ES-I3 (cell line): ENCODE data around the gene AGTRAP.

Source experiments
- H3K36me3 ChIP-seq: 2 replicates; pipeline ENCODE4 v1.6.1; 2013; ENCODE audit warnings: mild to moderate bottlenecking, low read length, control low read depth, moderate library complexity; ENCODE audit not compliant: insufficient read depth
- H3K4me1 ChIP-seq: 2 replicates; pipeline ENCODE4 v1.6.1; 2013; ENCODE audit warnings: mild to moderate bottlenecking, control low read depth, low read length; ENCODE audit not compliant: insufficient read depth
- H3K9ac ChIP-seq: 2 replicates; pipeline ENCODE4 v1.6.1; 2013; ENCODE audit warnings: low read depth, mild to moderate bottlenecking, low read length, moderate library complexity
- H3K9me3 ChIP-seq: 2 replicates; pipeline ENCODE4 v1.6.1; 2013; ENCODE audit warnings: mild to moderate bottlenecking, low read length, moderate library complexity; ENCODE audit not compliant: control insufficient read depth, insufficient read depth

The AGTRAP gene, protein sequence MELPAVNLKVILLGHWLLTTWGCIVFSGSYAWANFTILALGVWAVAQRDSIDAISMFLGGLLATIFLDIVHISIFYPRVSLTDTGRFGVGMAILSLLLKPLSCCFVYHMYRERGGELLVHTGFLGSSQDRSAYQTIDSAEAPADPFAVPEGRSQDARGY

GRCh38 chr1:11735854-11736745, at the start of gene AGTRAP:
AGTRAP (plus strand) TSS chr1:11736136; CDS start chr1:11736209, 73 bp downstream.
- Histone ChIP-seq H3K9ac (peak within 1 kb of the TSS; percentile 96), H3K9me3 (no peaks in the 10 kb centered on the region), H3K4me1 (peaks cover 22% of the 10 kb centered on the region), H3K36me3 (no peaks in the 10 kb centered on the region)

GRCh38 chr1:11688506-11688905, 47.4 kb upstream of the AGTRAP start:
- no peaks in the 10 kb centered on the region for H3K9me3 ChIP-seq
- no peak overlapping the region for H3K9ac ChIP-seq
- no peaks in the 10 kb centered on the region for H3K36me3 ChIP-seq
- H3K4me1 ChIP-seq = peaks cover 32% of the 10 kb centered on the region

DNA sequence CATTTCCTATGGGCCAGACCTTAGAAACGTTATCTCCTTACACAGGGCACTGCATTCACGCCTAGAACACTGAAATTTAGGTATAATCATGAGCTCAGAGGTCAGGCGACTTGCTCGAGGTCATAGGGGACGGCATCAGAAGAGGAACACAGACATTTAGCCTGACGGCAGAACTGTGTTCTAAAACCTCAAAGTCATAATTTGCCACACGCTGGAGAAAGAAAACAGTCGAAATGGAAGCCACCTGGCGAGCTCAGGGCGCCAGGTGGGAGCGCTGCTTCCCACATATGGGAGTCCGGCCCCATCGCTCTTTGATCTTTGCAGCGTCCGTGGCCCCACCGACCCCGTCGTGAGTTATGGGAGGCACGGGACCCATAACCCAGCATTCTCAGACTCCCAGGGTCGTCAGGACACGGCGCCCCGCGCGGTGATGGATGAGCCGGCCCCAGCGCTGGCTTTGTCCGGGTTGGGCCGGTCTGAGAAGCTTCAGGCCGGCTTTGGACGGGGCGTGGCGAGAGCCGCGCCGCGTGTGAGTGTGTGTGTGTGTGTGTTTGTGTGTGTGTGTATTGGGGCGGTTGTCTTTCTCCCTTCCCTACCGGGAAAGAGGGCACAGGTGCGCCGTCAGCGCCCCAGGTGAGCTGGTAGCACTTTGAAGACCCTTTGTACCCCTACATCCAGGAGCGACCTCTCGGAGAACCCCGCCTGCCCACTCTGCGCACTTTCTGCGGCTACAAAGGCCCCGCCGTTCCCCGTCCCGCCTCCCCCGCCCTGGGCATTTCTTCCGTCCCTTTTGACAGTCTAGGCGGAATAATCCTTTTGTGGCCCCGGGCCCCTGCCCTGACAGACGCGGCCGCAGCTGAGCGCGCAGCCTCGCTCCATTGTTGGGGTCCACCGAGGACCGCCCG, 45.3 kb upstream of the AGTRAP start:
- peak overlapping the region; percentile 63 for H3K9ac ChIP-seq
- H3K4me1 ChIP-seq = peaks cover 23% of the 10 kb centered on the region
- H3K9me3 ChIP-seq = no peaks in the 10 kb centered on the region
- no peaks in the 10 kb centered on the region for H3K36me3 ChIP-seq

DNA sequence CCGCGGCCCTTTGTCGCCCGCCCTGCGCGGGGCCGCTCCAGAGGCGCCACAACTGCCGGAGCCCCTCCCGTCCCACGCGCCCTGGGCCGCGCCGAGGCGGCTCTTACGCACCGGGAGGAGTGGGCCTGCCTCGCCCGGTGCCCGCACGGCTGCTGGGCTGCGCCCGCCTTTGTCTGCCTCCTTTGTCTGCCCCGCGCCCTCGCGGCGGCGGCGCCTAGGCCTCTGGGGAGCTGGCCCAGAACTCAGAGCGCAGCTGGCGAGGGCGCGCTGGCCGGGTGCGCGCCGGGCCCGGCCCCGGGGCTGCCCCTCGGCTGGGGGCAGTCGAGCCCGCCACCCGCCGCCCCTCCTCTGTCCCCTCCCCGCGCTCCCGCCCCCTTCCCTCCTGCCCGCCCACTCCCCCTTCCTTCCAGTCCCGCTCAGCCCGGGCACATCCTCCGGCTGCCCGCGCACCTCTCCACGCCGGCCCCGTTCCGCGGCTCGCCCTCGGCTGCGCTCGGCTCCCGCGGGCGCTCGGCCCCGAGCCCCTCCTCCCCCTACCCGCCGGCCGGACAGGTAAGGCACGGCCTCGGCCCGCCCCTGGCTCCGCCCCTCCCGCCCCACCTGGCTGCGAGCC, 44.5 kb upstream of the AGTRAP start, which contains the start of gene DRAXIN:
DRAXIN (plus strand) TSS at position 409 of the 613 bp plus-strand sequence. CDS start 14,549 bp downstream, outside the sequence.
- Histone ChIP-seq H3K9ac (peak within 1 kb of the TSS; percentile 87), H3K4me1 (peaks cover 19% of the 10 kb centered on the region)

DNA sequence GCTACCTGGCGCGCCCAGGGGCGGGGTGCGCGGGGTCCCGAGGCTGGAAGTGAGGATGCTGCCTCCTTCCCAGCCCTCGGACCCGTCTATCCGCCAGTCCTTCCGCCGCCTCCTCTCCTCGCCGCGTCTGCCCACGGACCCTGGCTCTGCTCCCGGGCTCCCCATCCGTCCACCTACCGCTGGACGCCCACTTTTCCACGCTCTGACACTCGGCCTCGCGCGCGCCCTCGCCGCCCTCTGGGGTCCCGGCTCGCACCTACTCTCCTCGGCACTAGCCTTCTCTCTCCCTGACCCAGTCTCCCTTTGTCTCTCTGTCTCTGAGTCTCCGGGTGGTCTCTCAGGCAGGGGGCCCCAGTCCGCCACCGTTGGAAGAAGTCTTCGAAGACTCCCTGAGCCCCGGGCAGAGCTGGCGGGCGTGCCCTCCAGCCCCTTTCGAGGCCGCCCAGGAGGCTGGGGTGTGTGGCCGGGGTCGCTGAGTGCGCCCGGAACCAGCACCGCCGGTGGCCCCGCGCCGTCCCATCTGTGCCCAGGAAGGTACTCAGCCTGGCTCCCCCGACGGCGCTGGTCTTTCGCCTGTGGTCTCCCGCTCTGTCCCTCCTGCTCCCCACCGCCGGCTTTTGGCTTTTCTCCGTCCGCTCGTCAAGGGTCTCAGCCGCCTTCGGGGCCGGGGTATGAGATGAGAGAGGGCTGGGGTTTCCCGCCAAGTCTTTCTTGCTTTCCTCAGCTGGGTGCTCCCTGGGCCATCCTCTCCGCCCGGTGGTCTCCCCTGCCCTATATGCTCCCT, 43.8 kb upstream of the AGTRAP start:
- Histone ChIP-seq H3K9ac (peak overlapping the region; percentile 87), H3K9me3 (no peaks in the 10 kb centered on the region), H3K4me1 (peaks cover 19% of the 10 kb centered on the region), H3K36me3 (no peaks in the 10 kb centered on the region)

More for the DNA sequence above, 44.5 kb upstream of the AGTRAP start, which contains the start of gene DRAXIN:
- H3K9me3 ChIP-seq = no peaks in the 10 kb centered on the region
- H3K36me3 ChIP-seq = no peaks in the 10 kb centered on the region

DNA sequence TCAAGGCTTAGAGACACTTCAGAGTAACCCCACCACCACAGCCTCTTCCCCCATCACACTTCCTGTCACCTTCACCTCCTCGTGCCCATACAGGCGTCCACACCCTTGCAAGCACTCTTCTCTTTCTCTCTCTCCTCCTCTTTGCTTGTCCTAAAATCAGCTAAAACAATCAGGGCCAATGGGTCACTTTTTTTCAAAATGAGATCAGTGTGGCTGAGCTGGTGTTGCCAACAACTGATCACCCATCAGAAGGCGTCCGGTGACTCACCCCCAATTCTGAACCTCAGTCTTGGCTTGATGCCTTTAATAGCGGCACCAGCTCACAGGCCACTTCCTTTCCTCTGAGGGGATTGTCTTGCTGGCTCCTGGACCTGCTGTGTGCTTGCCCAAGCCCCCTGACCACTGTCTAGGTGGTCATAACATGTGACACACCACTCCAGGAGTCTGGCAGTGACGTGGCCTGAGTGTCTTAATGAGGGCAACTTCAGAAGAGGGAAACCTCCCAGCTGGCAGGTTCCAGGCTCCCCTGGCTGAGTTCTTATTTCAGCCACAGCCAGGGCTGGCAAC, 42.8 kb upstream of the AGTRAP start:
- Histone ChIP-seq H3K9me3 (no peaks in the 10 kb centered on the region), H3K36me3 (no peaks in the 10 kb centered on the region), H3K4me1 (peaks cover 19% of the 10 kb centered on the region), H3K9ac (no peak overlapping the region)

DNA sequence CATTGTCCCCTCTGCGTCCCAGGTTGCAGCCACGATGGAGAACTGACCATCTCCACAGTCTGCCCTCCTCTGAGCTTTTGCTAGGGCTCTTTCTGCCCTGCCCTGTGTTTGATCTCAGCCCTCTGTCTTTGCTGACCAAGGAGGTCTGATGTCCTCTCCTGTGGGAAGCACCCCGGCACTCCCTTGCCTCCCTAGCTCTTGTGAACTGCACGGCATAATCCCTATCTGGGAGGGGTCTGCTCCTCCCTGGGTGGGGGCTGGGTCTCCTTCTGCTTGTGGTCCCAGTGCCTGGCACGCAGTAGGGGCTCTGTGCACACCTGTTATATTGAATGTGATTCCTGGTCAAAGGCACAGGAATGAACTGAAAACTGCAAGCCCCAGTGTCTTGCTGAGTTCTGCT, 42.0 kb upstream of the AGTRAP start:
- H3K9ac ChIP-seq = no peak overlapping the region
- no peaks in the 10 kb centered on the region for H3K36me3 ChIP-seq
- H3K4me1 ChIP-seq = peaks cover 16% of the 10 kb centered on the region
- H3K9me3 ChIP-seq = no peaks in the 10 kb centered on the region

DNA sequence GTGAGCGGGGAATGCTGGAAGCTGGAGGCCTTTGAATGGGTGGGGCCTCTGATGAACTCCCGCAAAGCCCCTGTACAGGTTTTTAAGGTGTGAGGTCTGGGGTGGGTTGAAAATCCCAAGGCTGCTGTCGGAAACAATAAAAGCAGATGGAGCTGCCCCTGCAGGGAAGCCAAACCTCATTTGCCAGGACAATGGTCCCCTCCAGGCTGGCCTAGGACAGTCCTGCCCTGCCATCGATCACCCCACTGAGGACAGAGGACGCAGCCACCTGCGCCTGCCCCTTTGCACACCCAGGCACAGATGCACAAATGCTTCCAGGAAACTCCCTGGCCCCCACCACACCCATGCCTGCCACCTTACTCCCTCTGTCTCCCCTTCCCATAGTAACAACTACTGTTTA, 40.1 kb upstream of the AGTRAP start:
- peaks cover 18% of the 10 kb centered on the region; the same call in 1 of the 2 replicates for H3K4me1 ChIP-seq
- H3K9me3 ChIP-seq = no peaks in the 10 kb centered on the region
- no peaks in the 10 kb centered on the region for H3K36me3 ChIP-seq
- no peak overlapping the region for H3K9ac ChIP-seq

GRCh38 chr1:11697188-11697892, 38.6 kb upstream of the AGTRAP start:
- H3K9me3 ChIP-seq = no peaks in the 10 kb centered on the region
- no peak overlapping the region for H3K9ac ChIP-seq
- no peaks in the 10 kb centered on the region for H3K36me3 ChIP-seq
- H3K4me1 ChIP-seq = peaks cover 30% of the 10 kb centered on the region; the same call in 1 of the 2 replicates

GRCh38 chr1:11697893-11698210, 38.1 kb upstream of the AGTRAP start:
- no peak overlapping the region for H3K9ac ChIP-seq
- H3K4me1 ChIP-seq = peaks cover 30% of the 10 kb centered on the region; the same call in 1 of the 2 replicates
- no peaks in the 10 kb centered on the region for H3K36me3 ChIP-seq
- no peaks in the 10 kb centered on the region for H3K9me3 ChIP-seq

- Histone ChIP-seq H3K9ac (peak overlapping the region; percentile 3; the same call in 1 of the 2 replicates), H3K36me3 (no peaks in the 10 kb centered on the region), H3K9me3 (no peaks in the 10 kb centered on the region), H3K4me1 (peaks cover 44% of the 10 kb centered on the region)
Measured at GRCh38 chr1:11700601-11701467, 35.1 kb upstream of the AGTRAP start.

- no peaks in the 10 kb centered on the region for H3K9me3 ChIP-seq
- H3K36me3 ChIP-seq = no peaks in the 10 kb centered on the region
- no peak overlapping the region; the same call in 1 of the 2 replicates for H3K9ac ChIP-seq
- H3K4me1 ChIP-seq = peaks cover 44% of the 10 kb centered on the region
Measured at GRCh38 chr1:11701551-11701961, 34.4 kb upstream of the AGTRAP start.
